ENCODE data around the gene RNF121.

Gene RNF121

DNA sequence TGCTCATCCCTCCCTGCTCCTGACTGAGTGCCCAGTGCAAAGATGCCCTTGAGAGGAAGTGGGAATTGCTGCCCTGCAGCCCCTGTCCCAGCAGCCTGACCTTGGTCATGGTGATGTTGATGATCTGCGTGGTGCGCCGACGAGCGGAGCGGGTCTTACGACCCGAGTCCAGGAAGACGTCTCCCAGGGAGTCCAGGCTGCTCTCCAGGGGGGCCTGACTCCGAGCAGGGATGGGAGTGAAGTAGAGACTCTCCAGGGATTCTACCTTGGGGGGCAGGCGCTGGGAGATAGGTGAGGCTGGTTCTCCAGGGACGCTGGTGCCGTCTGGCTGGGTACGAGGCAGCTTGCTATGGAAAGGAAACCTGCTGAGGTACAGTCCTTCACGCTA is 78.2 kb downstream of the RNF121 start:
- no peak for DNase-seq

DNA sequence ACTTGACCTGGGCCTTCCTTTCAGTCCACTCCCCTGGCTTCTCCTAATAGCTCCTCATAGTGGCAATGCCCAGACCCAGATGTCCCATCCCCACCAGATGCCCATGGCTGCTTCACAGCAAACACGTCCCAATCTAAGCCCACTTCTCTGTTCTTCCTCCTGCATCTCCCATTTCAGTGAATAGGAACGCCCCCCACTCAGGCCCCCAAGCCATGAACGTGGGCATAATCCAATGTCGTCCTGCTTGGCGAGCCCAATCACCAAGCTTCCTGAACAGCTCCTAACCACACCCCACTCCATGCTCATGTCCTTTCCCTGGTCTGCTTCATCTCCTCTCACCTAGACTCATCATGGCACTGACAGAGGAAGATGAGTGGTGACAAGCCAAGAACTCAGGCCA is 78.7 kb downstream of the RNF121 start:
- no peak for DNase-seq

DNA sequence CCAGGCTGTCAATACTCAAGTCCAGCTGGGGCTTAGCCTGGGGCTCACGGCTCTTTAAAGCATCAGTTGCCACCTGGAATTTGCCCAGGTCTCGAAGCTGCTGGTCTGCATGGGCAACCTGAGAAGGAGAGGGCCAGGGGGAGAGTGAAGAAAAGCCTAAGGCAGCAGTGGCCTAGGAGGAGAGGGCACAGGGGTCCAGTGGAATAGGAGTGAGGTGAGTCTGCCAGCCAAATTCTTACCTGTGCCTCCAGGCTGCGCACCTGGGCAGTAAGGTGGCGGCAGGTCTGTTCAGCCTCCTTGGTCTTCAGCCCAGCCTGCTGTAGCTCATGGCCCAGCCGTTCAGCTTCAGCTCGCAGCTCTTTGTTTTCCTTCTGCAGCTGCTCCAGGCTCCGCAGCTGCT is 79.9 kb downstream of the RNF121 start:
- no peak for DNase-seq

DNA sequence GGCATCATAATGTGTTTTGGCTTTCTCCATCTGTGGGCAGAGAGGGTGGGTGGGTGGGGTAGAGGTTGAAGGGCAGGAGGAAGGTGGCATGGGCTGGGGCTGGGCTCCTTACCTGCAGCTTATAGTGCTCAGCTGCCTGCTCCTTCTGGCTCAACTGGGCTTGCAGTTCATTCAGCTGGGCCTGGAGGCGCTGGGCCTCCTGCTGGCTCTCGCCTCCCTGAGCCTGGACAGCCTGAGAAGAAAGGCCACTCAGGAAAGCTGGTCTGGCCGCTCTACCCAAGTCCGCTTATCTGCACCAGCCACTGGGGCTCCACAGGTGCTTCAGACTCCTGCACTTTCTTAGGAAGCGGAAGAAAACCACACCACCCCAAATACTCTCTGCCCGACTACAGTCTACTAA is 80.3 kb downstream of the RNF121 start:
- DNase-seq, result no peak

DNA sequence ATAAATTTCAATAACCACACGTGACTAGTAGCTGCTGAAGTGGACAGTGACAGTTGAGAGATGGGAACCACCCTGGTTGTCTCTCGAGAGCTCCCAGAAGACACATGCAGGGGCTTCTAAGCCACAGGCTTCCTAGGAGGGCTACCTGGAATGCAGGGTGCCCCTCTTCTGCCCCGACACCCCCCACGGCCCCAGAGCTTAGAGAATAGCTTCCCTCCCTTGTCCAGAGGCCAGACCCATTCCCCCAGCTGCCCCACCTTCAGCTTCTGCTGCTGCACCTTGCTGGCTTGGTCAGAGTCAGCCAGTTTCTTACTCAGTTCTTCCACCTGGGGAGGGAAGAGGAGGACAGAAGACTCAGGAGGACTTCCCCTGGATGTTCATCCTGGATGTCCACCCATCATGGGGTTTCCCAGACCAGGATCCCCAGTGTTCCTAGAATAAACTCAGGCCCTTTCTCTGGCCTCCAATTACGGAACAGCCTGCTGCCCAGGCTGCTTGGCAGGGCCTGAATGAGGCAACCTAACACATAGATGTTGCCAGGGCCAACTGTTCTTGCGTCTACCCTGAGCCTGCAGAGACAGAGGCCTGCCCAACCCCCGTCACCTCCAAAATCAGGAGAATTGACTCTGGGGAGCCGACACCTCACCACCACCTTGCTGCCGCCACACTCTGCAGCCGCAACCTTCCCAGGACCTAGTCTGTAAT is 81.8 kb downstream of the RNF121 start:
- DNase-seq, result no peak

DNA sequence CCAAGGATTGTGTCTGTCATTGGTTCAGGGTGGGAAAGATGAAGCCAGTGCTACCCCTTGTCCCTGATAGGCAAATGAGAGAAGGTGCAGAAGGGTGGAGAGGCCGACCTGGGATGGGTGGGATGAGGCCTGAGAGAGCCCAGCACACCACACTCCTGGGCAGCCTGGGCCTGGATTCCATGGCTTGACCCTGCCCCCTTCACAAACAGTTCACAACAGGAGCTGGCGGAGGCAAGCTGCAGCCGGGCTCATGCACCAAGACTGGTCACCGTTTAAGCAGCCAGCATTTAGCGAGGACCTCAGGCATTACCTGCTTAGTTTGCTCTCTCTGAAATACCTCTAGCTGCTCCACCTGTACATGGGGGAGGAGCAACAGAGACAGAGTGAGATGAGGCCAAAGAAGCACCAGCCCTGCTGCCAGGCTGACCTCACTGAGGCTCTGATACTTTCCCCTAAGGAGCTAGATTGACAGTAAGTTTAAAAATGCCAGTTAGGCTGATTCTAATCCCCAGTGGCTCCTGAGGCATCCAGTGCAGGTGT is 83.3 kb downstream of the RNF121 start:
- DNase-seq, result no peak

DNA sequence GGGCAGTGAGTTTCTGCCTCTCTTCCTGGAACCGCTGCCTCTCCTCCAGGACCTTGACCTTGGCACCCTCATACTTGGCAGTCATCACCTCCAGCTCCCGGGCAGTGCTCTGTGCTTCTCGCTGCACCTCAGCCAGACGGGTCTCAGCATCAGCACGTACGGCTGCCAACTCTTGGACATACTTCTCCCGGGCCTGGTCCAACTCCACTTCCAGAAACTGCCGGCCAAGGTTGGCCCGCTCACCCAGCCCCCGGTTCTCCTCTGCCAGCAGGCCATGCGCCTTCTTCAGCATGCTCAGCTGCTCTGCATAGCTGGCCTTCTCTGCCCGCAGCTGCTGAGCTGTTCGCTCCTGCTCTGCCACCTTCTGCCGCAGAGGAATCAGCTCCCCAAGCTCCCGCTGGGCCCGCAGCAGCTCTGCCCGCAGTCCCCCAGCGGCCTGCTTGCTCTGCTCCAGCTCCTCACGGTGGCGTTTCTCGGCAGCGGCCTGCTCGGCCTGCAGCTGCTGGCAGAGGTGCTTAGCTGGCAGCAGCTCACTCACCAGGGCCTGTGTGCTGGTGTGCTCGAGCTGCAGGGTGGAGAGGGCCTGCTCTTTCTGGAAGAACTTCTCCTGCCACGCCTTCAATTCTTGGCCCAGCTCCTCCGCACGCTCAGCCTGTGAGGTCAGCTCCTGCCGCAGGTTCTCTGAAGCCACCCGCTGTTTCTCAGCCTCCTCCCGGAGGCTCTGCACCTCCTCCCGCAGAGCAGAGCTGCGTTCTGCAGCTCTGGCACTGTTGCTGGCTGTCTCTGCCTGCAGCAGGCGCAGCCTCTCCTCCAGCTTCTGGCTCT is 84.3 kb downstream of the RNF121 start:
- no peak for DNase-seq

DNA sequence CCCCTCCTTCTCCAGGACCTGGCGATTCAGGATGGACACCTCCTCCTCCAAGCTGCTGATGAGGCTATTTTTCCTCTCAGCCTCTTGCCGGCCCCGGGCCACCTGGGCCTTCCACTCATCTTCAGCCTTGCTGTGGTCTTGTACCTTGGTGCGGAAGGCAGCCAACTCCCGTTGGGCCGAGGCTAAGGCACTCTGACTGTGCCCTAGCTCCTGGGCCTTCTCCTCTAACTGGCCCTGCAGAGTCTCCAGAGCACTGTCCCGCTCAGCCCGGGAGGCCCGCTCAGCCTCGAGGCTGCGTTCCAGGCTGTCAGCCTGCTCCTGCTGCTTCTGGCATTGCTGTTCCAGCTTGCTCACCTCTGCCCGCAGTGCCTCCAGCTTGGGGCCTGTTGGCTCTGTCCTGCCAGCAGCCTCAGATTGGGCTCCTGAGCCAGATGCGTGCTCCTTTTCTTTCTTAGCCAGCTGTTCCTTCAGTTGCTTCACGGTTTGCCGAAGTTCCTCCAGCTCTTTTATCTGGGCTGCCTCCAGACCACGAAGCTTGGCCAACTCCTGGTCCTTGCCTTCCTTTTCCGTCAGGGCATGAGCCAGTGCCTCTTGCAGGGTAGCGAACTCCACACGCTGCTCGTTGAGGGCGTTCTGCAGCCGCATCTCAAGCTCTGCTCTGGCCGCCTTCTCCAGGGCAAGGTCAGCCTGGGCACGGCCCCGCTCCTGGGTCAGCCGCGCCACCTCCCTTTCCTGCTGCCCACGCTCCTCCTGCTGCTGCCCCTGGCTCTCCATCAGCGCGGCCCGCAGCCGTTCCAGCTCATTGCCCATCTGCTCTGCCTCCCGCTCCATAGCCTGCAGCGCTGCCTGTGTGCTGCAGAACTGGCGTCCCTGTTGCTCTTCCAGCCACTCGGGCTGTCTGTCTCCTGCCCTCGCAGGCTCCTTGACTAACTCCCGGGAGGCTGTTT is 85.2 kb downstream of the RNF121 start:
- no peak for DNase-seq

DNA sequence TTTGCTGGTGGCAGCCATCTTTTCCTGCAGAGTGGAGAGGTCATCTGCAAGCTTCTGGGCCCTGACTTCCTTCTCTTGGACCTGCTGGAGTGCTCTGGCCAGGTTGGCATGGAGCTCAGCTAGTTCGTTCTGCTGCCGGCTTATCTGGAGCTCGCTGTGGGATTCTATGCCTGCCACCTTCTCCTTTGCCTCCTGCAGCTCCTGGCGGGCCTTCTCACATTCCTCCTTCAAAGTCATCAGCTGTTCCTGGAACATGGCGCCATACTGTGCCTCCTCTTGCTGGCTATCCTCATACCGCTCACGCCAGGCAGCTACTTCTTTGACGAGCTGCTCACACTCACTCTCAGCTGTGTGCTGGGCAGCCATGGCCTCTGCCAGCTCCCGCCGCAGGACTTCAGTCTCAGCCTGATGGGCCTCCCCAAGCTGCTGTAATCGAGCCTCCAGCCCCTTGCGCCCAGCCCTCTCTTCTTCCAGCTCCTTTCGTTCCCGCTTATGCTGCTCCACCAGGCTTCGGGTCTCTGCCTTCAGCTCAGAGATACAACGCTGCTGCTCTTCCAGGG is 86.0 kb downstream of the RNF121 start:
- DNase-seq, result no peak

DNA sequence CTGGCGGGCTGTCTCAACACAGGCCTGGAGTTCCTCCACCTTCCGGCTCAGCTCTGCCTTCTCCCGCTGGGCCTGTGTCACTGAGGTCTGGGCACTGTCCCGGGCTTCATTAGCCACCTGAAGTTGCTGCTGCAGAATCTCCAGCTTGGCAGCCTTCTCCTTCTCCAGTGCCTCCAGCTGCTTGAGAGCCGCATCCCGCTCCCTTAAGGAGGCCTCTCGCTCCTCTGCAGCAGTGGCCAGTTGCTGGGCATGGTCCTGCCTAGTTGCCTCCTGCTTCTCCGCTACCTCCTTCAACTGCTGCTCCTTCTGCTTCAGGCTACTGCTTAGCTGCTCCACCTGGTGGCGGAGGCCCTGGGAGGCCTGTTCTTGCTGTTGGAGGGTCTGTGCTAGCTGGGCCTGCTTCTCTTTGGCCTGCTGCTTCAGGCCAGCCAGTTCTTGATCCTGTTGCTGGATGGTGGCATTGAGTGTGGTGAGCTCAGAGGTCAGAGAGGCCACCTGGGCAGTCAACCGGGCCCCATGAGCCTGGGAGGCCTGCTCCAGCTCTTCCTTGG is 86.7 kb downstream of the RNF121 start:
- DNase-seq, result peak in 2 of 3 donors; percentile 44 to 47

DNA sequence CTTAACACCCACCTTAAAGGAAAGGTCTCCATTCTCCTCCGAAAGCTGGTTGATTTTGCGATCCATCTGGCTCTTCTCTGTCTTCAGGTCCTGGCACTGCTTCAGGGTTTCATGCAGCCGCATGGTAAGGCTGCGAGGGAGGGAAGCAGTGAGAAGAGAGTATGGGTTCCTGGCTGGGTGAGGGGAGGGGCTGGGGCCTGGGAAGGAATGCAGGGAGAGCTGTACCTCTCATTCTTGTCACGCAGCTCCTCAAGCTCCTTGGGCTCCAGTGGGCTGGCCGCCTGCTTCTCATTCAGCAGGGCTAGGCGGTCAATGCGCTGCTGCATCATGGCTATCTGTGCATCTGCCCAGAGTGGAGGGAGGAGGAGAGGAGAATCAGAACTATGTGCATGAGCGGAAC is 89.3 kb downstream of the RNF121 start:
- no peak for DNase-seq

DNA sequence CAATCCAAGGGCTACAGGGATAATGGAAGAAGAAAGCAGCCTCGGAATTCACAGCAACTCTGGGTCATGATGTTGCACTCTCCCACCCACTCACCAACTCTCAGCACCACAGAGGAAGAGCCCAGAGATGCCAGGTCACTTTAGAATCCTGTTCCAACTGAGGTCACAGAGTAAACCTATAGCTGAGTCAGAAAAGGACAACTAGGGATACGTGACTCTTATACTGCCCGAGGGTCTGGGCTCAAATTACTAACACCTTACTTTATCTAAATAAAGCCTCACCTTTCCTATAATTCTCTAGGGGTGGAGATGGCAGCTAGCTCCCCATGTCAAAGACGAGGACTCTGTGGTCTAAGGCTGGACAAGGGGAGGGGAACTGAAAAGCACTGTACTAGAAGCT is 94.5 kb downstream of the RNF121 start:
- no peak for DNase-seq

DNA sequence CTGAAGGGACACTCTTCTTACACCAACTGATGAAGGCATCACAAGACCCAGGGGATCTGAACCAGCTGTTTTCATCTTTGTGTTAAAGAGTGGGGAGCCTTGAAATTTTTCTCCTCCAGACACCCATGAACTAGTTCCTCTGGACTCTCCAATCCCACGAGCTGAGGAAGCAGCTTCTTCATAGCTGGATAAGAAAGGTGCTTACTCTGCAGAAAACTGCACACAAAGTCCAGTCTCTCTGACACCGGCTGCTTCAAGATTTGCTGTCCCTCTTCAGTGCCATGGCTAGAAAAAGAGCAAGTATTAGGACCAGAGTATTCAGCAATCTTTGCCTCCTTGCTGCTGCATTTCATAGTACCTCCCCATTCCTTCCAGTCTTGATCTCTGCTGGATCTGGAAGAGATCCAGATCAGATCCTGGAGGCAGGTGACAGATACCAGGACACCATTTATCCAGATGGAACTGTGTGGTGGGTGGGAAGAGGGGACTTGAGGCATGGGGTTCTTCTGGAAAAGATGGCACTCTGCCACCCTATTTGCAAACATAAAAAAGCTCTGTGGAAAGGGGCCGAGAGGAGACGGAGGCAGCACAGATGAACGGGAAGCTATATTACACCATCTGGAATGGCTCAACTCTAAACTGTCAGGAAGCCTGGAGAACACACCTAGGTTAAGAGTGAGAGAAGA is 95.4 kb downstream of the RNF121 start:
- peak in 2 of 3 donors; percentile 24 to 41 for DNase-seq

DNA sequence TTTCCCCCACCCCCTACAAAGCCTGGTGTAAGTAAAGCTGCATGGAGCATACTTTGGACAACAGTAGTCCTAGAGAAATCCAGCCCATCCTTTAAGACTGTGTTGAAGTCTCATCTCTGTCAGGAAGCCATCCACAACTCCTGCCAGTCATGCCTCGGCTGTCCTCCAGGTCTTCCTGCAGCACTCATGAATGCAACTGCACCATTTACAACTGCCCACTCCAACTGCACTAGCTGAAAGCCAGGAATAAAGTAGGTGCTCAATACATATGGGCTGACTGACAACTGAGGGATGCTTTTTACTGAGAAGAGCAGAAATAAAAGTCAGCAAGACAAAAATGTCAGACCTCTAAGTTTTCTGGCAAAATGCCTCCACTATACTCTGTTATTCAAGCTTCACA is 97.2 kb downstream of the RNF121 start:
- DNase-seq, result no peak

DNA sequence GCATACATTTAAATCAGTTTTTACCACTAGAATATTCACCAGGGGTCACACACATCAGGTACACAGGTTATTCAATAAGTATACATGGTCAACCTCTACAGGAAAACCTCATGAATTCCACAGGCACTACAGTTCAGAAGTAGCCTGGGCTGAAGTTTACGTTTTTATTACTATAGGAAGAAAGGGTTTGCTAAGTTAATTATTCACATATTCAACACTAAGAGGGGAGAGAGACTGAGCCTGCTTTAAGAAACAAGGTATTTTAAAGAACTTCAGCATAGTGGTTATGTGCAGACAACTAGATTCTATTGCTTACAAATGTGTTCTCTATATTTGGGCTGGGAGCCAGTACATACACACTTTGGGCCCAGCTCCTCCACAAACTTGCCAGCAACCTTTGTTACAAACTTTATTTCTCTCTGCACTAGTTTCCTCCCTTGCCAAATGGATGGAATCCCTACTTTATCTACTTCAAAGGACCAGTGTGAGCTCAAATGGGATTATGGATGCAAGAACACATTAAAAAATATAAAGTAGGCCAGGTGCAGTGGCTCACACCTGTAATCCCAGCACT is 101.7 kb downstream of the RNF121 start:
- no peak for DNase-seq

DNA sequence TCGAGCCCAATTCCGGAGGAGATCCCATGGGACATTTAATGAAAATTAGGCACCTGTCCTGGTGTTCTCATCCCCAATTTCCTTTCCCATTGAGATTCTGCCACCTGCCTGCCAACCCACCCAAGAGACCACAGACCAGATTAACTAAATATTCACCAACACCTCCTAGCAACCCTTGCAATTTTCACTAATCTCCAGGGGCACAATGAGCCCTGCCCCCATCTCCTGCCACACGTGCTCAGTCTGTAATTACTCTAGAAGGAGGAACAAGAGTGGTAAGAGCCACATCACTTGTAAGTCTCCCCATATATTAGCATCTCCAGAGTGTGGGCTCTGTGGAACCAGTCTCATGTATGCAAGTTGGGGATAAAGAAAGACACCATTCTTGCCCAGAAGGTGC is 107.8 kb downstream of the RNF121 start:
- DNase-seq, result no peak

DNA sequence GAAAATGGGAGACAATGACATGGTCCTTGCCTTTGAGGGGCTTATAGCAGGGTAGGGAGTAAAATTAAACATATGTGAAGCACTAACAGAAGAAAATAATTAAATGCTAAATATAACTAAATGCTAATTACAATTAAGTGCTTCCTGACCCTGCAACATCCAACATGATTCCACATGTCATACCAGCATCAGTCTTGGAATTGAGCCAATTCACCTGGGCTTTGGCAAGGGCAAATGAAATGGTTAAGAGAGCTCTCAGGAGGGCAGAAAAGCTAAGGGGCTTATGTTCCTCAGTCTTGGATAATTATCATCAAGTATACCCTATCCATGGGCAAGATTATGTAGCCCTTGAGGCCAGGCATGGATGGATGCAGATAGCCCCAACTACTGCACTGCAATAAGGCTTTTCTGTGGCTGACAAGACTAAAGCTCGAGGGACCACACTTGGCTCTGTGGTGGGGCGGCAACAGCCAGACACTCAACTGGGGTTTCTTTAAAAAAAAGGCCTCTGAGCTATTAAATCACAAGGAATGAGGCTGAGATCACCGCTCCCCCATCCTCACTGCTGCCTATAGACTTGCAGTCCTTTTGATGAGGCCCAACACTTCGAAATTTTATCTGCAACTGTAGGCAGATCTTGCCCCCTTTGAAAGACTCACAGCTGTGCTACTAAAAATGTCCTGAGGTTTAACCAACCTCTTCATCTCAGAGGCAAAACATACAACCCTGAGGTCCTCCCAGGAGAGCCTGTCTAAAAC is 108.9 kb downstream of the RNF121 start:
- DNase-seq, result no peak

DNA sequence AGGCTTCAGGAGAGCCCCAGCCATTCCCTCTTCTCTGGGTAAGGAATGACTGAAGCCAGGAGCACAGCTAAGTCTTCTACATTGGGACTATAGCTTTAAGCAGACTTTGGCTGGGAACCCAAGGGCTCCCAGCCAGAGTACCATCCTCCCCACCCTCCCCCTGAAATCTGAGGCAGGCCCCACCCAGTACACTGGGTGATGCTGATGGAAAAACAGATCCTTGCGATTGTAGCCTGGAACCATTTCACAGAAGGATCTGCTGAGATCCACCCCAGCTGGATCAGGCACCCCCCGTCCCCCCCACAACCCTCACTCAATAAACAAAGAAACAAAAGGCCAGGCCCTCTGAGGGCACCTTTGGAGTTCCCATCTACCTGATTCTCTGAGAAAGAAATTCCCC is 109.6 kb downstream of the RNF121 start:
- DNase-seq, result no peak

DNA sequence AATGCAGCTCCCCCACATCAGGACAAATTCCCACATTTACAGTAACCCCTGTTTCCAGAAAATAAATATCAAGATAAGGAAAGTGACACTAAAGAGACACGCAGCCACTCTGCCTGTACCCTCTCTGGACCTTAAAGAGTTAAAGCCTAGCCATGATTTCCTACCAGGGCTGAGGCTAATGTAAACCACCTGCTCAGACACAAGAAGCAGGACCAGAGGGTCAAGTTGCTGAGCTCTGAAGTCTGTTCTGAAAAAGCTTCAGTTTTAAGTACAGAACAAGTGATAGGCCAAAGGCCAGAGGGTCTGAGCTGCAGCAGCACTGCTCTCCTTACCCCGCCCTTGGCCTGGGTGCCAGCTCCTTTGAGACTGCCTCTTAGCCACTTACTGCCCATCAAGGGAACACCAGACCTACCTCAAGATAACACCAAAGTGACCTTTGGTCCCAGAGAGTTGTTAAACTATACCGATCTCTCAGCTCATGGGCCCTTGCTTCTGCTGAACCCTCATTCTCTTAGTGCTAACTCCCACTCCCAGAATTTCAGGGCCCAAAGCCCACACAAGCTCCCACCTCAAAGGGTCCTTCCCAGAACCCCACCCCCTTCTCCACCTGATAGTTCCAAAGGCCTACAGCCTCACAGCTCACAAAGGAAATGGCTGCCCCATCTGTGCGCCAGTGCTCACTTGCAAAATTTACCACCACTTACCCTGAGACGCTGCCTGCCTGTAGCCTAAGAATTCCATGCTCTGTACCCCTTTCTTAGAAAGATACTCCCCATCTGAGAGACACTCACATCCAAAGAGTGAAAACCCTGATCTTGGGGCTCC is 110.4 kb downstream of the RNF121 start:
- DNase-seq, result no peak
